NCI-H345 (cell line): Measurements from ENCODE around the gene ANO2.
"Not testable (repeated sequence)": the region's sequence is repeated elsewhere in the genome, so short reads cannot be mapped to it uniquely, and the experiment has no call there.

Source experiments
- DNase-seq: peaks from one replicate; lab custom pipeline; 2025; lab: John Stamatoyannopoulos, UW

ANO2 gene

GRCh38 chr12:5546616-5547015 lies 398.4 kb downstream of the ANO2 start:
- DNase-seq: no peak

DNA sequence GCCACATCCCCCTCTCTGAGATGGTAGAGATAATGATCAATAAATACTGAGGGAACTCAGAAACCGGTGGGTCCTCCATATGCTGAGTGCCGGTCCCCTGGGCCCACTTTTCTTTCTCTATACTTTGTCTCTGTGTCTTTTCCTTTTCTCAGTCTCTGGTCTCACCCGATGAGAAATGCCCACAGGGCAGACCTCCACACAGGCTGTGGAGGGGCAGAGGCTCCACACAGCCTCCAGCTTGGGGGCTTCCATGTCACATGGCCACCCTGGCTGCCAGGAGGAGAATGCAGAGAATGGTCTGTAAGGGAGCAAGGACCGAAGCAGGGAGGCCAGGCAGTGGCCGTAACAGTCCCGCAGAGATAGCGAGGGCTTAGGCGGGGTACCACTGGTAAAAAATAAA lies 407.3 kb downstream of the ANO2 start:
- DNase-seq: no peak

DNA sequence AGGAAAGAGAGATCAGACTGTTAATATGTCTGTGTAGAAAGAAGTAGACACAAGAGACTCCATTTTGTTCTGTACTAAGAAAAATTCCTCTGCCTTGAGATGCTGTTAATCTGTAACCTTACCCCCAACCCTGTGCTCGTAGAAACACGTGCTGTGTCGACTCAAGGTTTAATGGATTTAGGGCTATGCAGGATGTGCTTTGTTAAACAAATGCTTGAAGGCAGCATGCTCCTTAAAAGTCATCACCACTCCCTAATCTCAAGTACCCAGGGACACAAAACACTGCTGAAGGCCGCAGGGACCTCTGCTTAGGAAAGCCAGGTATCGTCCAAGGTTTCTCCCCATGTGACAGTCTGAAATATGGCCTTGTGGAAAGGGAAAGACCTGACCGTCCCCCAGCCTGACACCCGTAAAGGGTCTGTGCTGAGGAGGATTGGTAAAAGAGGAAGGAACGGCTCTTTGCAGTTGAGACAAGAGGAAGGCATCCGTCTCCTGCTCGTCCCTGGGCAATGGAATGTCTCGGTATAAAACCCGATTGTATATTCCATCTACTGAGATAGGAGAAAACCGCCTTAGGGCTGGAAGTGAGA lies 407.9 kb downstream of the ANO2 start:
- not testable (repeated sequence) for DNase-seq

DNA sequence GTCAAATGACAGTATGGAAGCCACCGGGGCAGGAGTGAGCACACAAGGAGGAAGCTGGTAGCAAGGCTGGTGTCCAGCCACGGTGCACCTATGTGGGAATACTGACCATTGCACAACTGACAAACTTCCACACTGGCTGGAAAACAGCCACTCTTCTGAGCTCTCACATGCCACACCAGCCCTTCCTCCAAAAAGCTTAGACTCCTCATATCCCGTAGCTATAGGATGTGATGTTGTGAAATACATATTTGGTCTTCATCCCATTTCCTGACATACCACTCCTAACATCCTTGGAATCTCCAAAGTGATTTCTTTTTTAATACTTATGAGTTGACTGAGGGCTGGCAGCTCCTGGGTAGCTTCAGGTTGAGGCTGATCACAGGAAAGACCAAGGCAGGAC lies 409.5 kb downstream of the ANO2 start:
- no peak for DNase-seq

GRCh38 chr12:5534426-5535199 lies 410.4 kb downstream of the ANO2 start:
- no peak for DNase-seq

DNA sequence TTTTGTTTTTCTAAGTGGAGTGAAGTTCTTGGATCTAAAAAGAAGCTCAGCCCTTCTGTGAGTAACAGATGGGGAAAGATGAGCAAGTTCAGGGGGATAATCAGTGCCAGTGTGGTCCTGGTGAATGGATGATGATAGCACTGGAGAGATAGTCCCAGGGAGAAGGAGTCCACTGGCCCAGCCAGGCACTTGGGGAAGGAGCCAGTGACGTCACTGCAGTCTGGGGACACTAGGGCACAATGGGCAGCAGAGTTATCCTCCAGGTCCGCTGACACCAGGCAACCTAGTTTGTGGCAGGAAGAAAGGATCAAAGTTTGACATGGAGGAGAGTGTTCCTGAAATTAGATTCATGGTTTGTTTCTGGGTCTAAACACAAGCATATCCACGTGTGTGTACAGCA lies 411.7 kb downstream of the ANO2 start:
- DNase-seq: no peak

DNA sequence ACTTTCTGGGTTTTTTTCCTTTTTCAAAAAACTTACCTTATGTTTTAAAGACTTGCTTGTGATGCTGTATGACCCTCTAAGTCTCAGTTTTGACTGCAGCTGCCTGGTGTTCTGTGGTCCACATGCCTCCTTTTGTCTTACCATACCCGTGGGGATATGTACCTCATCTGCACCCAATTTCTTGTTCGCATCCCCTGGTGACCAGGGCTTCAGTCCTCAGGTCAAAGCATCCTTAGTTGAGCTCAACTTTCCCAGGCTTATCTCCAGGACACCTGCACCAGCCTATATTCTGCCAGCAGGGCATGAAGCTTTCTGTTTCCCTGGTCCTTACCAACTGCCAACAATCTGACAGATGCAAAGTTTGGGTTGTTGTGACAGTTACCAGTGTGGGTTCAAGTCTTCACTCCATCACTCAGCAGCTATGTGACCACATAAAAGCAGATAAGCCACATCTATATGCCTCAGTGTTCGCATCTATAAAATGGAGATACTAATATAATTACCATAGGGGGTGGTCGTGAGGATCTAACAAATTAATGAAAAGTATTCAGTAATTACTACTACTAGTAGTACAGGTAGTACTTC lies 419.2 kb downstream of the ANO2 start:
- no peak for DNase-seq

GRCh38 chr12:5524769-5525436 lies 420.2 kb downstream of the ANO2 start:
- no peak for DNase-seq

DNA sequence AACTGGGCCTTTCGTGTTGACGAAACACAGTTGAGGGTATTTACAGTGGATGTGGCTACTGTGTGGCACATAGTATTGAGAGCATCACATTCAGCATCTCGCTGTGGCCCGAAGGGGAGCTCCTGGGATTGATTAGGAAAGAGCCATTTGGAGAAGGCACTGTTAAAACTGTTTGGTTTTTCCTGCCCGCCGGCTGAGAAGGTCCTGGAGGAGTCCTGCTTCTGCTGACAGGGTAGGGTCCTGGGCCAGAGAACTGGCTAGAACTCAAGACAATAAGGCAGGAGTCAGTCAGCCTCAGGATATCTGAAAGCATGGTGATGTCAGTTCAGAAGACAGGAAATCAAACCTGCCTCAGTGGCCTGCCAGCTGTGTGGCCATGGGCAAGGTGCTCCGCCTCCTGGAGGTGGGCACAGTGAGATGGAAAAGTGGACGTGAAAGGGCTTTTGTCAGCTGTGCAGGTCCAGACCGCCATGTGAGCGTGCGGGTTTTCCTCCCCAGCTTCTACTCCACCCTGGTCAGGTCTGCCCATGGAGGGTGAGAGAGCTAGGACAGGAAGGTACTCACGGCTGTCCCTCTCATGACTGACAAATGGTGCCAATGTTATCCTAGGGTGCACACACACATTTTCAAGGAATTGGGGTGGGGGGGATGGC lies 420.8 kb downstream of the ANO2 start:
- no peak for DNase-seq

DNA sequence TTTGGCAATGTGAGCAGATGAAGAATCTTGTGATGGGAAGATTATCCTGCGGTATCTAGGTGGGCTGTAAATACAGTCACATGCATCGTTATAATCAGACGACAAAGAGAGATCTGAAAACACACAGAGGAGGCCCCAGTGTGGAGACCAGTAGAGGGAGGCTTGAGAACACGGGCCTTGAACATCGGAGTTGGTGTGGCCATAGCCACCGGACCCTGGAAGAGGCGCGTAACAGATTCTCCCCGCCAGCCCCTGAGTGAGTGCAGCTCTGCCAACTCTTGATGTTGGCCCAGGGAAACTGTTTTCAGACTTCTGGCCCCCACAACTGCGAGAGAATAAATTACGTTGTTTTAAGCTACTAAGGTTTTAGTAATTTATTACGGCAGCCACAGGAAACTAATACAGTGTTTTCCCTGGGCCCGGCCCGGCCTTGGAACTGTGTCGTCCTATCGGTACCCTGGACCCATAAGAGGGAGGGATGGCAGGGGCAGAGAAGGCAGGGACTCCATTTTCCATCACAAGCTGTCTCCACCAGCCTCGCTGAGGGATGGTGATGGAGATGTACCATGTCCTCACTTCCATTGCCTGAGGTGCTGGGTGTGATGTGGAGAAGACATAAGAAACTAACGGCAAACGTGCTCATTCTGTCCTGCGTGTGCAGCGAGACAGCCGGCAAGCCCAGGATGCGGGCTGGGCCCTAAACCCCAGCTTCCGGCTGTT lies 421.5 kb downstream of the ANO2 start:
- no peak for DNase-seq

DNA sequence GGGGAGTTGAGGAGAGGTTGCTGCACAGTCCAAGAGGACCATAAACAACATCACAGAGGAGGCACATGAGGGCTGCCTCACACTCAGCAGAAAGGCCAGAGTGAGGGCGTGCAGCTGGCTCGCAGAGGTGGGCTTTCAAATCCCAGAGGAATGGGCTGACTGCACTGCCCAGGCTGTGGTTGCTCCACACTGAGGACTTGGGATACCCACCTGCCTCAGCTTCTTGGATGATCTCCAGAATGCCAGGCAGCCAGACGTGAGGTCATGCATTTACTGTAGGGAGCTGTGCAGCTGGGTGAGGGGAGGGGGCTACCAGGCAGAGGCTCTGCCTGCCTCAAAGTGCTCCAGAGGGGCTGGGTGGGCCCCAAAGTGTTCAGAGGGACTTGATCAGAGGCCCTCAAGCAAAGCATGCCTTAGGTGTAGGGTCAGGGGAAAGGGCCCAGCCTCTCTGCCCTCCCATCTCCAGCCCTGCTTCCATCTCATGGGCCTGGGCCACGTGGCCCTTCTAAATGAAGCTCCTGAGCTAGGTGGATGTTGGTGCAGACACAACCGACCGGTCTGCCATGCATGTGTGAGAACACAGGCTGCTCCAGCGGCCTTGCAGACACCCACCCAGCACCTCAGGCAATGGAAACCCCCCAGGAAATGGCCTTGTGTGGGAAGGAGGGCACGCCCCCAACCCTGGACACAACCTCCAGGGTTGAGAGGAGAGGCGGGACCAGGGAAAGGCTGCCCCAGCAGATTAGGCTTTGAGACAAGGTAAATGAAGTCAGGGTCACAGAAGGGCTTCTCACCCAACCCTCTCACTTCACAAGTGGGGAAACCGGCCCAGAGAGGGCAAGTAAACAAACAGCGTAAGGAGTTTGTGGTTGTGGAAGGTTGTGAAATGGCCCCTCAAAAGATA lies 422.4 kb downstream of the ANO2 start:
- peak; percentile 53 for DNase-seq

DNA sequence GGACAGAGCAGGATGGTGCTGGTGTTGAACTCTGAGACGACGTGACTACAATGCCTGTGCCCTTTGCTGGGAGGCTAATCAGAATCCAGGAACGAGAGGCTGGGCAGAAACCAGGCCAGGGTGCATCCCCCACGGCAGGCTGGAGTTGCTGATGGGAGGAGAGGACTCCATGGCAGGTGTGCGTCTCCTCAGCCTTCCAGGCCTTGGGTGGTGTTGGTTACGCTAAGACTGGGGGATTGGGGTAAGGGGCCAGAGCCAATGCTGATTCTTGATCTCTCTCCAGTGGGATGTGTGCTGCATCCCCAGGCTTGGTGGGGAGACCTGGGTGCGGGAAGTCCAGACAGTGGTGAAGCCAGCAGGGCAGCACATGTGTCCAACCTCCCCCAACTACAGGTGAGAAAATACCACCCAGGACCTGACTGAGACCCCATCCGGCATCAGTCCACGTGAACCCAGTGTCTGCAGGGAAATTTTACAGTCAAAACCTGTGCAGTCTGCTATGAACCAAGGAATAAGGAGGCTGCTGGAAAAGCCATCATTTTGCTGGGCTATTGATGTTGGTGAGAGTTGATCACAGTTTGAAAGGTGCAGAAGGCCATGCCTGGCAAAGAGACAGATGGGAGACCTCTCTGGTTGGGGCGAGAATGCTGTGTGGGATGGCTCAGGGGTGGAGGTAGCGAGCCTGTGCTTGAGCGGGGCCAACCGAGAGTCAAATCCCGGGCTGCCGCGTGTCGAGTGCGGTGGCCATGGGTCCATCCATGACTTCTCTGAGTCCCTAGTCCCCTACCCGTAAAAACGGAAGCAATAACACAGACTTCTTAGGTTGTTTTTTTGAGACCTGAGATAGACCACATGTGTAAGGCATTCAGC lies 423.4 kb downstream of the ANO2 start:
- DNase-seq: no peak

DNA sequence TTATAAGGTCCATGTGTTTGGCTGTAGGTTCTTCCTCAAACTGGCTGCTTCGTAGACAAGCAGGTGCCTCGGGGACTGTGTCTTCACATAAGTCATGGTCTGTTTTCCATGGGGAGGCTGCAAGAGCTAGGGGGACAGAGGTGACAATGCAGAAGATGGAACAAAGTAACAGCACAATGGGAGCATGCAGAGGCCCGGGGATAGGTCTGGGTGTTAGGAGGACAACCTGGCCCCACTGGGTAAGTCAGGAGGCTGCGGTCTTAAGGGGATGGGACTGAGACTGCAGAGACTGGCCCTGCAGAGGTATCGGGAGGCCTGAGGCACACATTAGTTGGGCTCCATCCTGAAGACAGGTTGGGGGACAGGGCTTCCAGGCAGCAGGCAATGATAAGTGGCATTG lies 424.2 kb downstream of the ANO2 start:
- no peak for DNase-seq

DNA sequence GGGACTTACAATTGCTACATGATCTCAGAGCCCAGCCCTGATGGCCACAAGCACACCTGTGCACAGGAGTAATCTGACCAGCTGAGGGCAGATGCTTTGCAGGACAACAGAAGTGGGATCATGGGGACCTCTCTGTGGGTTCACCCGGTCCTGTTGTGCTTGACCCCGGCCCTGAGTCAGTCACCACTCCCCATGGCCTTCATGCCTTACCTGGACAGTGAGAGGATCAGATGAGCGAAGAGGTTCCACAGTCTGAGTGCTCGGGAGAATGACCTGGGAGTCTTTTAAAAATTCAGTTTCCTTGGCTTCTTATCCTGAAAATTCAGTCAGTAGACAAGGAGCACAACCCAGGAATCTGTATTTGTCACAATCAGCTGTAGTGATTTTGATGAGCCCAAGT lies 425.0 kb downstream of the ANO2 start:
- no peak for DNase-seq

- no peak for DNase-seq
Observed at GRCh38 chr12:5518584-5519365, 426.3 kb downstream of the ANO2 start.

DNA sequence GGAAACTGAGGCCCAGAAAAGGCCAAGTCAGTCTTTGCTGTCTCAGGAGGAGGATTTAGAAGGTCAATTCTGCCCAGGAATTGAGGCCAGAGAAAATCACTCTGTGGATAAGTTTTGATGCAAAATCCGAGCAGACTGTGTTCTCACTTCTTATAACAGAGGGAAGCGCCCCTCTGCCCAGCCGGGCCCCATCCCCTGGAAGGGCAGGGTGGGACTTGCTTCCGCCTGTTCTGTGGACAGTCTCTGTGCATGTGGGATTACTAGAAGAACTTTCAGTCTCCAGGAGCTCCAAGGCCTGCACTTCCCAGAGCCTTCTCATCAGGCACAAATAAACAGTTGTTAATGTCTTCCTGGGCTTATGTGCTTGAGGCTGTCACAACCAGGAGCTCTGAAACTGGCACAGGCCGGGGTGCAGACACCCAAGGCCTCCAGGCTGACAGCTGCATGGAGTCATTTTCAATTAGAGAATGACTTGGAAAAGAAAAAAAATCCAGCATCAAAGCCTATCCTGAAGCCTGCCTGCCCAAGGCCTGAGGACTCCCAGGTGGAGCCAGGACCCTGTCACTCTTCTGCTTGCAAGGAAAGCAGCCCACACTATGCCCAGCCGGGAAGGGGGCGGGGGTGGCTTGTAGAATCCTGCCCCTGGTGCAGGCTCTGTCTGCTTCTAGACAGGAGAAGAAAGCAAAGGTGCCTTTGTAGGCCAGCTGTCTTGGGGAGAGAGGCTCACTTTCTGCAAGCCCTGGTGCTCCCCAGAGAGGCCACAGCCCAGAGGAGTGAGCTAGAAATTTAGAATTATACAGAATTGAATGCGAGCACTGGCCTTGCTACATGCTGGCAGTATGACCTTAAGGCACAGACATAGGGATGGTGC lies 428.5 kb downstream of the ANO2 start:
- DNase-seq: no peak

- DNase-seq: no peak
Observed at GRCh38 chr12:5515458-5515857, 429.6 kb downstream of the ANO2 start.

GRCh38 chr12:5514545-5514944 lies 430.5 kb downstream of the ANO2 start:
- no peak for DNase-seq
